ENCODE measurements around the gene PGLYRP1.
A peak's percentile ranks its signal among the peaks of the same experiment; 100 is the strongest.

The PGLYRP1 gene

DNA sequence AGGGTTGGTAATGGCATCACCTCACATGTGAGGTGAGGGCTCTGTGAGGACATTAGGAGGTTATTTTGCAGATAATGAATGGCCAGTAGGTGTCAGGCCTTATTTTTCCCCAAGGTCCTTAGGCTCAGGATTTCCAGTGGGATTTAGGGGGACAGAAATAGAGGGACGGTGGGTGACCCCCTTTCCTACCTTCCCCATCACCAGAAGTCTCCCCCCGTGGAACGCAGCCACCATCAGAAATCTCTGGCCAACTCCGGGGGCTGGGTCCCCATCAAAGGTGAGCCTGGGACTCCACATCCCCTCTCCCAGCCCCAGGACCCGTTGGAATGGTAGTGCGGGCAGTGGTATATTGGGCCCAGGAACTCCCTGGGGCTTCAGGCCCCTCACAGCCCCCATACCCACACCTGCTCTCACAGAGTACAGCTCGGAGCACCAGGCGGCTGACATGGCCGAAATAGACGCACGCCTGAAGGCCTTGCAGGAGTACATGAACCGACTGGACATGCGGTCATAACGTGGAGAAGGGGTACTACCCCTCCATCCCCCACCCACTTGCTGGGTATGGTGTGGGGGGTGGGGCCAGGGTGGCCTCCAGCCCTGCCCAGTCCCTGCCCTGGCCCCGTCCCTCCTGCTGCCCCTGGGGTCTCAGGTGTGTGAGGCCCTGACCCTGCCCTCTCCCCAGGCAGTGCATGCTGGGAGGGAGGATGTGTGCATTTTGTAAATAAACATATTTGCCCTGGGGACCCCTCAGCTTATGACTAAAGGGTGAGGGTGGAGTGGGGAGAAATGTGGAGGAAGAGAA is 4.8 kb downstream of the PGLYRP1 start:
- Mint-ChIP-seq H3K4me3 (no peak overlapping the region), H3K4me1 (peaks cover 28% of the 10 kb centered on the region), H3K27ac (no peak overlapping the region), H3K9me3 (no peaks in the 10 kb centered on the region), H3K27me3 (peaks cover 42% of the 10 kb centered on the region)
- ATAC-seq (no peak), DNase-seq (no peak)

GRCh38 chr19:46017095-46017429 is 5.8 kb downstream of the PGLYRP1 start:
- peaks cover 25% of the 10 kb centered on the region for H3K4me1 Mint-ChIP-seq
- H3K9me3 Mint-ChIP-seq: no peaks in the 10 kb centered on the region
- ATAC-seq (no peak), DNase-seq (no peak)
- H3K4me3 Mint-ChIP-seq: peak overlapping the region; percentile 85 to 87
- H3K27ac Mint-ChIP-seq: no peak overlapping the region
- peaks cover 32% of the 10 kb centered on the region for H3K27me3 Mint-ChIP-seq

DNA sequence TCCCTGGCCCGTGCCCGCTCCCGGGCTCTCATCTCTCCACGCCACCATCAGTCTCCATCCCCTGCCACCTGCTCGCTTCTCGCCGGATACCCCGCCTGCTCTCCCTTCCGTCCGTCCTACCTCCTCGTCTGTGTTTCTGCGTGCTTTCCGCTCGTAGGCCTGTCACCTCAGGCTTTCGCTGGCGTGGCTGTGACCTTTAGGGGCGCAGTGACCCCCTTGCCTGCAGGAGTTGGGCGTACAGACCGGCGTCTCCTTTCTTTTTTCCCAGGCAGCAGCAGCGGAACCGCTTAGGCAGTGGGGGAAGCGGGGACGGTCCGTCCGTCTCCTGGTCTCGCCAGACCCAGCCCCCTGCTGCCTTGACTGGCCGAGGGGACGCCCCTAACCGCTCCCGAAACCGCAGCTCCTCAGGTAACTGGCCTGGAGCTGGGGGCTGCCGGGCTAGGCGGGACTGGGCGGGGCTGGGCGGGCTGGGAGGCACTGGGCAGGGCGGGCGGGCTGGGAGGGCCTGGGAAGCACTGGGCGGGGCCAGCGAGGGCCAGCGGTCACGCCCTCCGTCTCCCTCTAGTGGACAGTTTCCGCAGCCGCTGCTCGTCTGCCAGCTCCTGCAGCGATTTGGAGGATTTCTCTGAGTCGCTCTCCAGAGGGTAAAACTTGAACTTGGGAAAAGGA is 6.3 kb downstream of the PGLYRP1 start:
- DNase-seq: peak; percentile 77 to 78
- ATAC-seq: peak; percentile 77
- Mint-ChIP-seq H3K4me1 (peaks cover 25% of the 10 kb centered on the region), H3K27ac (no peak overlapping the region), H3K9me3 (no peaks in the 10 kb centered on the region), H3K27me3 (peaks cover 27% of the 10 kb centered on the region), H3K4me3 (peak overlapping the region; percentile 85 to 87)

DNA sequence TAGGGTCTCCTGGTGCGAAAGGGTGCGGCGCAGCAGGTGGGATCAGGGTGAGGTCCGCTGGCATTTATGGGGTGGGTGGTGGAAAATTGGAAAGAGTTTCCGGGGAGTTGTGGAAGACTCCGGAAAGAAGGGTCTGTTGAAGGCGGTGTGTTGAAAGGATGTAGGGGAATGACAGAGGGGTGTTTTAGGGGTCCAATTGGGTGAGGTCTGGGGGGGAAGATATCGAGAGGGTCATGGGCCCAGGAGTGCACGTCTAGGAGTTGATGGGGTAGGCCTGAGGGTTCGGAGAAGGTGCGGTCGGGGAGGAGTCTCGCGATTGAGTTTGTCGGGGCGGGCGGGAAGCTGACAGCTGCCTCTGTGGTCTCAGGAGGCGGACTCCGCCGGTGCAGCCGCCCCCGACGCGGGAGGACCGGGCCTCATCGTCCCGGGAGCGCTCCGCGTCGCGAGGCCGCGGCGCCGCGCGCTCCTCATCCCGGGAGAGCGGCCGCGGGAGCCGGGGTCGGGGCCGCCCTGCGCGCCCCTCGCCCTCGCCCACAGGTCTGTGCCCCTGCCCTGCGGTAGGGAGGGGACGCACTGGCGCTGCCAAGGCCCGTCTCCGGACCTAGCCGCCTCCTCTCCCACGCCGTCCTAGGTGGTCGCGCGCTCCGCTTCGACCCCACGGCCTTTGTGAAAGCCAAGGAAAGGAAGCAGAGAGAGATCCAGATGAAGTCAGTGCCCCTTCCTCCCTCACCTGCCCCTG is 7.0 kb downstream of the PGLYRP1 start:
- no peaks in the 10 kb centered on the region for H3K9me3 Mint-ChIP-seq
- peaks cover 27% of the 10 kb centered on the region for H3K27me3 Mint-ChIP-seq
- H3K4me3 Mint-ChIP-seq: peak overlapping the region; percentile 85 to 87
- H3K27ac Mint-ChIP-seq: no peak overlapping the region
- peaks cover 25% of the 10 kb centered on the region for H3K4me1 Mint-ChIP-seq
- ATAC-seq (peak; percentile 51), DNase-seq (peak; percentile 43 to 50)

- DNase-seq: peak; percentile 57 to 59
- H3K4me3 Mint-ChIP-seq: peak overlapping the region; percentile 79 to 86
Measured at GRCh38 chr19:46014941-46015686, 7.7 kb downstream of the PGLYRP1 start.

GRCh38 chr19:46014534-46014933 is 8.3 kb downstream of the PGLYRP1 start:
- DNase-seq (no peak), ATAC-seq (no peak)
- Mint-ChIP-seq H3K4me1 (peaks cover 25% of the 10 kb centered on the region), H3K9me3 (no peaks in the 10 kb centered on the region), H3K27me3 (peaks cover 27% of the 10 kb centered on the region), H3K4me3 (peak overlapping the region; percentile 66 to 86), H3K27ac (peak overlapping the region in 1 of 2 donors; percentile 79)

More at GRCh38 chr19:46014941-46015686, 7.7 kb downstream of the PGLYRP1 start:
- H3K9me3 Mint-ChIP-seq: no peaks in the 10 kb centered on the region
- peaks cover 25% of the 10 kb centered on the region for H3K4me1 Mint-ChIP-seq
- peak overlapping the region in 1 of 2 donors; percentile 79 for H3K27ac Mint-ChIP-seq
- H3K27me3 Mint-ChIP-seq: peaks cover 27% of the 10 kb centered on the region
- peak; percentile 67 for ATAC-seq

GRCh38 chr19:46009530-46010510 is 13.0 kb downstream of the PGLYRP1 start:
- ATAC-seq (peak; percentile 80), DNase-seq (peak; percentile 58 to 60)
- Mint-ChIP-seq H3K9me3 (no peaks in the 10 kb centered on the region), H3K4me1 (peaks cover 5% of the 10 kb centered on the region), H3K4me3 (no peak overlapping the region), H3K27me3 (peaks cover 8% of the 10 kb centered on the region), H3K27ac (peak overlapping the region in 1 of 2 donors; percentile 68)

DNA sequence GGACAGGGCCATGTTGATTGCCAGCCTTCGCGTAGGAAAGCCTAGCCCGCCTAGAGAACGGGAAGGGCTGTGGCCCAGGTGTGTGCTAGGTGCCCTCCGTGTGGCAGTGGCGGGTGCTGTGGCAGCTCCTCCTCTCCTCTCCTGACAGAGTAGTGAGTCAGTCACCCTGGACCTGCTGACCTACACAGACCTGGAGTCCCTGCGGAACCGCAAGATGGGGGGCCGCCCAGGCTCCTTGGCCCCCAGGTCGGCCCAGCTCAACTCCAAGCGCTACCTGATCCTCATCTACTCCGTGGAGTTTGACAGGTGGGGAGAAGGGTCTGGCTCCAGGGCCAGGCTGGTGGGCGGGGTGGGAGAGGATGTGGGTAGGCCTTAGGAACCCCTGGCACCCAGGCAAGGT is 16.4 kb downstream of the PGLYRP1 start:
- Mint-ChIP-seq H3K27ac (no peak overlapping the region), H3K4me1 (no peaks in the 10 kb centered on the region), H3K9me3 (no peaks in the 10 kb centered on the region), H3K4me3 (no peak overlapping the region), H3K27me3 (no peaks in the 10 kb centered on the region)
- DNase-seq (no peak), ATAC-seq (no peak)

DNA sequence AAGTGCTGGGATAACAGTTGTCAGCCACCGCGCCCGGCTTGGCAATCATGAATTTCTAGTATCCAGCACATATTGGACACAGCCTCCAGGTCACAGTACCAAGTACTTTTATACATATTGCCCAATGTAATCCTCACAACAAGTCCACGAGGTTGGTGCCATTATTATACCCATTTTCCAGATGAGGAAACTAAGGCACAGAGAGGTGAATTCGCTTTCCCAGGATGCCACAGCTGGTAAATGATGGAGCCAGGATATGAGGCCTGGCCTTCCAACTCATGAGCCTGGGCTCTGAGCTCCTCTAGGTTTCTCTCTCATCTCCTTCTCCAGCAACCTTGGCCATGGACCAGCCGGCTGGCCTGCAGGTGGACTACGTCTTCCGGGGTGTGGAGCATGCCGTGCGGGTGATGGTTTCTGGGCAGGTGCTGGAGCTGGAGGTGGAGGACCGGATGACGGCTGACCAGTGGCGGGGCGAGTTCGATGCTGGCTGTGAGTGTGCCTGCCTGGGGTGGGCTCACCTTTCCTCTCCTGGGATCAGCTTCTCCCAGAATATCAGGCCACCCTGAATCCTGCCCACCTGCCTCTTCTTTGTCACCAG is 20.1 kb downstream of the PGLYRP1 start:
- H3K27me3 Mint-ChIP-seq: no peaks in the 10 kb centered on the region
- no peaks in the 10 kb centered on the region for H3K9me3 Mint-ChIP-seq
- peaks cover 32% of the 10 kb centered on the region for H3K4me1 Mint-ChIP-seq
- DNase-seq (no peak), ATAC-seq (no peak)
- H3K4me3 Mint-ChIP-seq: no peak overlapping the region
- no peak overlapping the region for H3K27ac Mint-ChIP-seq

DNA sequence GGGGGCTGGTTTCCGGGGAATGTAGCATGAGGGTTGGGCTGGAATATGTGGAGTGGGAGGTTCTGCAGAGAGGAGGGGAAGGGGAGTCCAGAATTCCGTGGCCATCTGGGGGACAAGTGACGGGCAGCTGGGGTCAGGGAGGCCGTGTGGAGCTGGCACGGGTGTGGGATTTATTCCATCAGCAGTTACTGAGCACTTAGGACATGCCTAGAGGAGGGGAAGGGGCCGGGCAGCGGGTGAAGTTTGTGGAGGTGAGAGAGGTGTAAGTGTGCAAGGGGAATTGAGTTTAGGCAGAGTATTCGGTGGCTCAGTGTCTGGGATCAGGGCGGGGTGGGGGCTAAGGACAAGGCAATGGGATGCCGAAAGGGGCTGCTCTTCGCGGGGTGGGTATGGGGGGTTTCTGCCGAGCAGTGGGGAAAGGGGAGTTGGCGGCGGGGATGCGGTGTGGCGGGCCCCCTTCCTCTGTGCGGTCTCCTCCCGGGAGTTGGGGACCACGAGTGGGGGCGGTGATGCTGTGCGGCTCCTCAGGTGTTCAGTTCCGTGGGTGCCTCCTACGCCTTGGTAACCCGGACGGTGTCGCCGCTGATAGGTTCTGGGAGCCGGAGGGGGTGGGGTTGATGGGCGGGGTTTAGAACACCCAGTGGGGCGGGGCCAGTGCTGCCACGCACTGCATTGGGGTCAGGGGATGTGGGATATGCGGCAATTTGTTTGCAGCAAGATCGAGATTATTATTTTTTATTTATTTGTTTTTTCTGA is 22.2 kb downstream of the PGLYRP1 start:
- Mint-ChIP-seq H3K4me3 (peak overlapping the region; percentile 64 to 85), H3K9me3 (no peaks in the 10 kb centered on the region), H3K27ac (peak overlapping the region in 1 of 2 donors; percentile 73), H3K27me3 (no peaks in the 10 kb centered on the region), H3K4me1 (peaks cover 48% of the 10 kb centered on the region)
- ATAC-seq: peak; percentile 93
- DNase-seq: peak; percentile 41 to 54

- H3K27me3 Mint-ChIP-seq: no peaks in the 10 kb centered on the region
- DNase-seq (no peak), ATAC-seq (no peak)
- peaks cover 48% of the 10 kb centered on the region for H3K4me1 Mint-ChIP-seq
- H3K9me3 Mint-ChIP-seq: no peaks in the 10 kb centered on the region
- peak overlapping the region in 1 of 2 donors; percentile 42 for H3K27ac Mint-ChIP-seq
- H3K4me3 Mint-ChIP-seq: peak overlapping the region; percentile 64 to 65
Measured at GRCh38 chr19:45999653-46000121, 23.2 kb downstream of the PGLYRP1 start.

DNA sequence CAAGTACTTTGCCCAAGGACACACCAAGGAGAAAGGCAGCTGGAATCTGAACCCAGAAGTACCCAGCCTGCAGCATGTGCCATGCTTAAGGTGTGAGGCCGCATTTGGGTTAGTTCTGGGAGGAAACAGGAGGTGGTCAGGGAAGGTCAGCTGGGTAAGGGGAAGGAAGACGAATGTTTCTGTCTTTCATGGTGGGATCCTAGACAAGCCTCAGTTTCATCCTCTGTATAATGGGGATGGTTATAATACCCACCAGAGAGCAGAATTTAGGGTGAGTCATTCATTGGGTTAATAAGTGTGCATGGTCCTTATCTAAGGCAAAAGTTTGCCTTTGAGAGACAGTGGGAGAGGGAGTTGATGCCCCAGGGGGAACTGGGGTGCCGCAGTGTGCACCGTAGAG is 24.0 kb downstream of the PGLYRP1 start:
- Mint-ChIP-seq H3K27ac (no peak overlapping the region), H3K4me1 (peaks cover 48% of the 10 kb centered on the region), H3K4me3 (no peak overlapping the region), H3K27me3 (no peaks in the 10 kb centered on the region), H3K9me3 (no peaks in the 10 kb centered on the region)
- DNase-seq (no peak), ATAC-seq (no peak)

GRCh38 chr19:45996933-45997332 is 25.9 kb downstream of the PGLYRP1 start:
- Mint-ChIP-seq H3K27ac (no peak overlapping the region), H3K4me3 (no peak overlapping the region), H3K9me3 (no peaks in the 10 kb centered on the region), H3K4me1 (peaks cover 48% of the 10 kb centered on the region), H3K27me3 (no peaks in the 10 kb centered on the region)
- no peak for ATAC-seq
- DNase-seq: no peak
